Panc1 (cell line): ENCODE data around the gene AP2B1. TPM values are rescaled to one million over a fixed set of nuclear protein-coding genes. Genes with fewer than 3 reads are reported as not detected.
"Not testable (repeated sequence)": the region's sequence is repeated elsewhere in the genome, so short reads cannot be mapped to it uniquely, and the experiment has no call there.

ENCODE experiments used
- ATAC-seq: fragments of 200-7000 bp; cut with Tn5 transposase; 2 replicates; pipeline ENCODE4 v1.9.1; 2020; ENCODE audit warnings: mild to moderate bottlenecking, moderate library complexity
- BruUV-seq: library from RNA; stranded (reverse); fragments of 400-500 nt; replicated peaks from 2 replicates; lab custom pipeline; 2021; lab: Mats Ljungman, UMichigan
- CTCF ChIA-PET: fragments of 300-600 bp; sonication (Branson Sonifier 250); formaldehyde crosslinking; loops from one replicate; lab custom pipeline; 2022; ENCODE audit warnings: antibody characterized with exemption; lab: Charles Lee
- POLR2A ChIA-PET: fragments of 300-600 bp; sonication (Branson Sonifier 250); formaldehyde crosslinking; loops from one replicate; lab custom pipeline; 2022; ENCODE audit warnings: antibody characterized with exemption; lab: Charles Lee
- DNase-seq: peaks from one replicate; pipeline ENCODE4 v3.0.0-alpha.2; 2010; ENCODE audit warnings: low read depth, low spot score
- H3K27ac ChIP-seq: 2 replicates; pipeline ENCODE4 v1.5.1; 2011; ENCODE audit warnings: mild to moderate bottlenecking, low read length, inconsistent platforms
- H3K27me3 ChIP-seq: fragments of 200-500 bp; sonication (Bioruptor generic); 2 replicates; pipeline ENCODE4 v1.6.0; 2014; ENCODE audit warnings: low read length, inconsistent platforms; ENCODE audit not compliant: control insufficient read depth, insufficient read depth
- H3K36me3 ChIP-seq: fragments of 200-500 bp; sonication (Bioruptor generic); 2 replicates; pipeline ENCODE4 v1.5.1; 2014; ENCODE audit warnings: inconsistent platforms, mild to moderate bottlenecking, low read length, moderate library complexity; ENCODE audit not compliant: control insufficient read depth, insufficient read depth
- H3K4me1 ChIP-seq: 2 replicates; pipeline ENCODE4 v1.5.1; 2011; ENCODE audit warnings: inconsistent platforms, mild to moderate bottlenecking, low read length, moderate library complexity; ENCODE audit not compliant: control insufficient read depth, insufficient read depth
- H3K4me3 ChIP-seq, 2 experiments: 2 replicates each; pipeline ENCODE4 v1.5.1; 2011 to 2012; ENCODE audit warnings: low read depth in 2 of 2, low read length in 2 of 2, mild to moderate bottlenecking in 2 of 2, inconsistent platforms in 1 of 2, moderate library complexity in 1 of 2
- H3K9me3 ChIP-seq: fragments of 200-500 bp; sonication (Bioruptor generic); 2 replicates; pipeline ENCODE4 v1.5.1; 2014; ENCODE audit warnings: low read depth, mild to moderate bottlenecking, inconsistent platforms, low read length, moderate library complexity; ENCODE audit not compliant: control insufficient read depth, insufficient read depth
- CTCF ChIP-seq: fragments of 450-650 bp; IDR thresholded peaks from 2 replicates; pipeline ENCODE4 v1.5.1; 2017; ENCODE audit warnings: mild to moderate bottlenecking
- POLR2AphosphoS5 ChIP-seq: IDR thresholded peaks from 2 replicates; pipeline ENCODE4 v1.6.1; 2012; ENCODE audit warnings: mild to moderate bottlenecking, low read depth, low read length, moderate library complexity
- SIN3A ChIP-seq: IDR thresholded peaks from 2 replicates; pipeline ENCODE4 v1.6.1; 2012; ENCODE audit warnings: low read depth, mild to moderate bottlenecking, low read length, moderate library complexity, borderline replicate concordance; ENCODE audit not compliant: insufficient read depth
- TCF7L2 ChIP-seq: IDR thresholded peaks from 2 replicates; pipeline ENCODE4 v1.6.1; 2011; ENCODE audit warnings: mild to moderate bottlenecking, low read depth, low read length, inconsistent platforms
- in situ Hi-C: cut with HindIII; loops from 2 replicates; pipeline ENCODE4 v1.10.0; 2016; ENCODE audit warnings: low sequenced_read_pairs, low pct_unique_long_range_greater_than_20kb
- intact Hi-C: fragments of 100-400 bp; cut with micrococcal nuclease; formaldehyde crosslinking; loops from one replicate; pipeline ENCODE4 v1.10.0; 2022; ENCODE audit not compliant: unreplicated experiment
- total RNA-seq: library from RNA; stranded (reverse); gene quantifications from one replicate; pipeline ENCODE4 v1.2.1, GENCODE V29; 2021; ENCODE audit not compliant: unreplicated experiment
- TF ChIP-seq, protein P1 (sequence below), 2 experiments: IDR thresholded peaks; 2 replicates each; pipeline ENCODE4 v1.6.1; 2011 to 2012; ENCODE audit warnings: low read depth in 2 of 2, control low read depth in 1 of 2, low read length in 1 of 2, mild to moderate bottlenecking in 1 of 2, moderate library complexity in 1 of 2; ENCODE audit not compliant: insufficient read depth in 1 of 2

AP2B1 gene
- total RNA-seq, 1 experiment from 2014 or later: 446 TPM

DNA sequence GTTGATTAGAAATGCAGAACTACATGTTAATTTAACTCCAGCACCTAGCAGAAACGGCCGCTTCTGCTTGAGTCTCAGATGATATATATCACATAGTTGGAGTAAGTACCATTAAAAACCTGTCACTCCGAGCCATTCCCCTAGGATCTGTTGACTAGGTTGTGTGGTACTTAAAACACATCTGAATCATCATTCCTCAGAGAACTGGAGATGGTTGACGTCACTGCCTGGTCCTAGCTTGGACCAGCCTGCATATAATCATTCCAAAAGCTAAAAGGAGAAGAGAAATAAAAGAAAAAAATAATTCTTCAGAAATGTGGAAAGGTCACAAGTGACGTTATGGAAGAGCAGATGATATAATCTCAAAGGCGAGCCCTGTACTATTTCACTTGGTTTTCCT lies 113.0 kb downstream of the AP2B1 start:
- intact Hi-C loops: no loop called here
- ChIA-PET CTCF (no interaction called here), POLR2A (no interaction called here)
- Histone ChIP-seq H3K4me3 (no peak overlapping the region), H3K27me3 (no peaks in the 10 kb centered on the region), H3K4me1 (no peaks in the 10 kb centered on the region), H3K36me3 (peaks cover 8% of the 10 kb centered on the region), H3K9me3 (no peaks in the 10 kb centered on the region), H3K27ac (no peak overlapping the region)
- ATAC-seq: no peak
- in situ Hi-C loops: no loop called here
- BruUV-seq: no TSS peak
- no peak for DNase-seq
- no peak for TF ChIP-seq TCF7L2
- TF ChIP-seq POLR2AphosphoS5: no peak
- no peak for TF ChIP-seq CTCF
- TF ChIP-seq, protein P1, sequence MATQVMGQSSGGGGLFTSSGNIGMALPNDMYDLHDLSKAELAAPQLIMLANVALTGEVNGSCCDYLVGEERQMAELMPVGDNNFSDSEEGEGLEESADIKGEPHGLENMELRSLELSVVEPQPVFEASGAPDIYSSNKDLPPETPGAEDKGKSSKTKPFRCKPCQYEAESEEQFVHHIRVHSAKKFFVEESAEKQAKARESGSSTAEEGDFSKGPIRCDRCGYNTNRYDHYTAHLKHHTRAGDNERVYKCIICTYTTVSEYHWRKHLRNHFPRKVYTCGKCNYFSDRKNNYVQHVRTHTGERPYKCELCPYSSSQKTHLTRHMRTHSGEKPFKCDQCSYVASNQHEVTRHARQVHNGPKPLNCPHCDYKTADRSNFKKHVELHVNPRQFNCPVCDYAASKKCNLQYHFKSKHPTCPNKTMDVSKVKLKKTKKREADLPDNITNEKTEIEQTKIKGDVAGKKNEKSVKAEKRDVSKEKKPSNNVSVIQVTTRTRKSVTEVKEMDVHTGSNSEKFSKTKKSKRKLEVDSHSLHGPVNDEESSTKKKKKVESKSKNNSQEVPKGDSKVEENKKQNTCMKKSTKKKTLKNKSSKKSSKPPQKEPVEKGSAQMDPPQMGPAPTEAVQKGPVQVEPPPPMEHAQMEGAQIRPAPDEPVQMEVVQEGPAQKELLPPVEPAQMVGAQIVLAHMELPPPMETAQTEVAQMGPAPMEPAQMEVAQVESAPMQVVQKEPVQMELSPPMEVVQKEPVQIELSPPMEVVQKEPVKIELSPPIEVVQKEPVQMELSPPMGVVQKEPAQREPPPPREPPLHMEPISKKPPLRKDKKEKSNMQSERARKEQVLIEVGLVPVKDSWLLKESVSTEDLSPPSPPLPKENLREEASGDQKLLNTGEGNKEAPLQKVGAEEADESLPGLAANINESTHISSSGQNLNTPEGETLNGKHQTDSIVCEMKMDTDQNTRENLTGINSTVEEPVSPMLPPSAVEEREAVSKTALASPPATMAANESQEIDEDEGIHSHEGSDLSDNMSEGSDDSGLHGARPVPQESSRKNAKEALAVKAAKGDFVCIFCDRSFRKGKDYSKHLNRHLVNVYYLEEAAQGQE (IDR thresholded peaks at IDR 0.05; ENCODE audit: insufficient read depth in 1 of 2, low read depth in 2 of 2, low read length in 1 of 2): no peak
- TF ChIP-seq SIN3A: no peak

GRCh38 chr17:35701491-35701890 lies 114.4 kb downstream of the AP2B1 start:
- in situ Hi-C loops: no loop called here
- Histone ChIP-seq H3K4me1 (no peaks in the 10 kb centered on the region), H3K9me3 (no peaks in the 10 kb centered on the region), H3K27me3 (no peaks in the 10 kb centered on the region), H3K27ac (no peak overlapping the region), H3K4me3 (no peak overlapping the region), H3K36me3 (peaks cover 3% of the 10 kb centered on the region; the same call in 1 of the 2 replicates)
- no TSS peak for BruUV-seq
- intact Hi-C loops: no loop called here
- ATAC-seq: no peak
- no peak for DNase-seq
- POLR2A ChIA-PET: no interaction called here
- CTCF ChIA-PET: no interaction called here
- TF ChIP-seq TCF7L2: no peak
- TF ChIP-seq, protein P1 (IDR thresholded peaks at IDR 0.05; ENCODE audit: insufficient read depth in 1 of 2, low read depth in 2 of 2, low read length in 1 of 2): no peak
- TF ChIP-seq SIN3A: no peak

DNA sequence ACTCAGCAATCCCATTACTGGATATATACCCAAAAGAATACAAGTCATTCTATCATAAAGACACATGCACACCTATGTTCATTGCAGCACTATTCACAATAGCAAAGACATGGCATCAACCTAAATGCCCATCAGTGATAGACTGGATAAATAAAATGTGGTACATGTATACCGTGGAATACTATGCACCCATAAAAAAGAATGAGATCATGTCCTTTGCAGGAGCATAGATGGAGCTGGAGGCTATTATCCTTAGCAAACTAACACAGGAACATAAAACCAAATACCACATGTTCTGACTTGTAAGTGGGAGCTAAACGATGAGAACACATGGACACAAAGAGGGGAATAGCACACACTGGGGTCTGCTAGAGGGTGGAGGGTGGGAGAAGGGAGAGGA lies 116.2 kb downstream of the AP2B1 start:
- H3K4me1 ChIP-seq, H3K27me3 ChIP-seq, ATAC-seq, DNase-seq, H3K27ac ChIP-seq, intact Hi-C loops, BruUV-seq, H3K36me3 ChIP-seq, CTCF ChIA-PET, in situ Hi-C loops, H3K9me3 ChIP-seq, POLR2A ChIA-PET, H3K4me3 ChIP-seq: not testable (repeated sequence)
